NCI-H524 (cell line): ENCODE data around the gene ADAM11.
"Not testable (repeated sequence)": the region's sequence is repeated elsewhere in the genome, so short reads cannot be mapped to it uniquely, and the experiment has no call there.

Experiments used
- DNase-seq, 2 experiments: peaks; one replicate each; lab custom pipeline; 2025; lab: John Stamatoyannopoulos, UW

The ADAM11 gene

DNA sequence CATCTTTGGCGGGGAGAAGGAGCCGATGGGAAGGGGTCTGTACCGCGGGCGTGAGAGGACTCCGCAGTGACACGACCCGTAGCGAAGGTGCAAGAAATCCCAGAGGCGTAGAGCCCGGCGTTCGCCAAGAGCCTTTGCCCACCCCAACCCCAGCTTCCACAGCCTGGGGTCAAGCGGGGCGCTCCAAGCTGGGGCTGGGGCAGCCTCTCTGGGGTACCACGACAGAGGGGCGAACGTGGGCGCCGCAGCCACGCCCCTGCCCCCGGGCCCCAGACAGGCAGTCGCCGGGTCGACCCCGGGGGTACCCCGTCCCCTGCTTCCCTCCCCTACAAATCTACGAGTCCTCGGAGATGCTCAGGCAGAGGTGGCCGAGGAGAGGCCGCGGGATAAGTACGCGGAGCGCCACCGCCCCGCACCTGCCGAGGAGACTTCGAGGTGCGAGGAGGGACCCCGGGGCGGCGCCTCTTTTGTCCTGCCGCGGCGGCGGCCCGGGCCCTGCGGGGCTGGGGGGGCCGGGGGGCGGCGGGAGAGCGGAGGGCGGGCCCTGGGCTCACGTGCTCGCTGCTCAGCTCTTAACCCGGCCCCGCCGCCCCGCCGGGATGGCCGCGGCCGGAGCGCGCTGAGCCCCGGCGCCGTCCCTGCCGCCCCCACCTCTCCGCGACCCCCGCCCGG lies at the start of gene ADAM11:
Gene ADAM11, plus strand, starts transcription at position 575 of the 672 bp plus-strand sequence. CDS start 212 bp downstream, outside the sequence.
- peak; percentile 14 to 35 for DNase-seq

DNA sequence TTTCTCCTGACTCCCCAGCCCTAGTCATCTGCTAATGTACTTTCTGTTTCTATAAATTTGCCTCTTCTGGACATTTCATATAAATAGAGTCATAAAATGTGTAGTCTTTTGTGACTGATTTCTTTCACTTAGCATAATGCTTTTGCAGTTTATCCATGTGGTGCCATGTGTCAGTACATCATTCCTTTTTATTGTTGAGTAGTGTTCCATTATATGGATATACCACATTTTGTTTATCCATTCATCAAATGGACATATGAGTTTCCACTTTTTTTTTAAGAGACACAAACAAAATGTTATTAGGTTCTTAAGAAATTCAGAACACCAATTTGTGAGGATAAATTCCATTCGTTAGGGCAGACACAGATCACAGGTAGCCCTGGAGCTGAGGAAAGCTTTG lies 39.3 kb upstream of the ADAM11 start:
- DNase-seq, result no peak

DNA sequence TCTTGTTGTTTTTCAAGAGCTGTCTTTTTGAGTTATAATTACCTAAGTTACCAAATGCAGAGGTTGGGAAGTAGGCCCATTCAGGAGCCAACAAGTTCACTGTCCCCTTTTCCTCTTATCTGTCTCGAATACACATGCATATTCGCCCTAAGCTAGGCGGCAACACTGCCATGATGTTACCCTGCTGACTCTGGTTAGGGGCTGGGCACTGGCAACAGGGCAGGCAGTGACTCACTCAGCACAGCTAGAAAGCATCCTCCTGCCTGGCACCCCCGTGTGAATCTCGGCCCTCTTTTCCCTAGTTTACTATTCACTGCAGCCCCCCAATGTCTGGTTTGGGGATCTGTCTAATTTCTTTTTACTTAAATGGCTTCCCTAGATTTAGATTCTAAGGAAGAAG lies 36.5 kb upstream of the ADAM11 start:
- no peak for DNase-seq

GRCh38 chr17:44726121-44726520 lies 32.7 kb upstream of the ADAM11 start:
- not testable (repeated sequence) for DNase-seq

GRCh38 chr17:44733753-44734152 lies 25.0 kb upstream of the ADAM11 start:
- peak; percentile 14 to 62 for DNase-seq

DNA sequence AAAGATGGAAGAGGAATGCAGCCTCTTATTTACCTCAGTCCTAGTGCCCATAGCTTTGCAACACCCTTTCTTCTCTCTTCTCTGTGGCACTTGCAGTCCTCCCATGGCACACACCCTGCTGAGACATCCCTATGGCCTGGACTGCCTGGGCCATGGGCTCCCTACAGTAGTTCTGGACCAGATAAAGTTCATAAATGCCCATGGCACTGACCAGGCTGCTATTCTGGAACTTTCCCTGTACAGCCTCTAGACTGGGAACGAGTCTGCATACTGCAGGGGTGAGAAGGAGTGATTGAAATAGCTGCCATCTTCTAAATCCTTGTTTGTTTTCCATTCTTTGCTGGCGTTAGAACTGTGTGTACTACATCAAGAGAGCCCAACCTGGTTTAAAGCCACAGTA lies 24.5 kb upstream of the ADAM11 start:
- no peak for DNase-seq

DNA sequence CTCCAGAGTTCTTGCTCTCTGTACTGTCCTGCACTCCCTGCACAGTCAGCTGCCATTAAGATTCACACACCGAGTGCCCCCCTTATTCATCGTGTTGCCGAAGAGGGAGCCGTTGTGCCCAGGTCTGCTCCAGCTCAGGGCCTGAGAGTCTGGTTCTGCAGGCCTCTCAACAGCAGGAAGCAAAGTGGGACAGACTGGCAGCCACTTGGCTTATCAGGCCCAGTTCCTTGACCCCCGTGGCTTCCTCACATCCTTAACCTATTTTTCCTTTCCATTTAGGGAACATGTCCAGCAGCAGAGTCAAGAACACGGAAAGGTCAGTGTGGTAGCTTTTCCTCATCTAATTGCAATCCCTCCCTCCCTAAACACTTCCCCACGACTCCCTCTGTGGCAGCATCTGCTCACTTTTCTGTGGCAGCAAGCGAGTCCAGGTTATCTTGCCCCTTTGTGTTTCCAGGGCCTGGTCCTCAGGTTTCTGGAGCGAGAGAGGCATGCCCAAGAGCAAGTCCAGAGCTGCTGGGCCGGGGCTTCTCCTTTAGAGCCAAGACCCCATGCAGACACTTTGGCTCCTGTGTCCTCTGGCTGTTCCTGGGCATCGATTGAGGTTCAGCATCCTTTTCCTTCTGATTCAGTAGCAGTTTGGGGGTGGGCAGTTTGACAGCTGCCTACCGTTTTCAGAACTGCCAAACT lies 22.1 kb upstream of the ADAM11 start:
- DNase-seq, result no peak

- no peak for DNase-seq
Observed at GRCh38 chr17:44738214-44738906, 20.4 kb upstream of the ADAM11 start.

DNA sequence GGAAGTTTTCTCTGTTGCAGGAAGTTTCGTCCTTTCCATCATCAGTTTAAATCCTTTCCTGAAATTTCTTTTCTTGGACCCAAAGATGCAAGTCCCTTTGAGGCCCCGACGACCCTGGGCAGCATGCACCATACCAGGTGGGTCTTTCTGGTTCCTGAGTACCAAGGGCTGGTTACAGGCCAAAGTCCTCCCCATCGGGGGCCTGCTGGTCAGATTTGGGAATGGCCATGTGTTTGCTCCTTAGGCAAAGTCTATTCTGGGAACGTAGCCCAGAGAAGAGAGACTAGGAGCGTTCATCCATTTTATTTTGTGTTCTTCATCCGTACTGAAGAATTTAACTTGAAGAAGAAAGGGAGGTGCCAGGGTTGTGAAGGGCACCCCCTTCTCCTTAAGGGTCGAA lies 17.5 kb upstream of the ADAM11 start:
- no peak for DNase-seq

DNA sequence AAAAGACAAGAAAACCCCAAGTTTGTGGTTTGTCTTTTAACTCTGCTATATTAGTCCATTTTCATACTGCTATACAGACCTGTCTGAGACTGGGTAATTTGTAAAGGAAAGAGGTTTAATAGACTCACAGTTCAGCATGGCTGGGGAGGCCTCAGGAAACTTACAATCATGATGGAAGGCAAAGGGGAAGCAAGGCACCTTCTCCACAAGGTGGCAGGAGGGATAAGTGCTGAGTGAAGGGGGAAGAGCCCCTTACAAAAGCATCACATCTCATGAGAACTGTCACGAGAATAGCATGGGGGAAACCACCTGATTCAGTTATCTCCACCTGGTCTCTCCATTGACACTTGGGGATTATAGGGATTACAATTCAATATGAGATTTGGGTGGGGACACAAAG lies 13.5 kb upstream of the ADAM11 start:
- DNase-seq, result peak; percentile 21 to 47

- not testable (repeated sequence) for DNase-seq
Observed at GRCh38 chr17:44745738-44746137, 13.1 kb upstream of the ADAM11 start.

DNA sequence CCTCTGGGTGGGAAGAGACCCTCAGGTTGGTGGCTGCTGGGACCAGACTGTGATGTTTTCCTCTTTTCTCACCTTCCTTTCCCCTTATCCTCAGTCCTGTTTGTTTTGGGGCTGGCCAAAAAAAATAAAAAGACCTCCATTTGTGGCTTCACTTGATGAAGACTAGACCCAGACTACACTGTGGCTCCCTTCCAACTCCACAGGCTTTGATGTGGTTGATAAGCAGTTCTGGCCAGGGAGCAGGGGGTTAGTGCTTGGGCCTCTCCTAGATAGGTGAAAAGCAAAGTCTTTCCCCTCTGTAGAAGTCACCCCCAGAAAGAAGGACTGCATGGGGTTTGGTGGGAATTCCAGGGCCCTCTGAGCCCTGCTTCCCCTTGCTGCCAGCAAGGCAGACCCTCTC lies 11.2 kb upstream of the ADAM11 start:
- no peak for DNase-seq

DNA sequence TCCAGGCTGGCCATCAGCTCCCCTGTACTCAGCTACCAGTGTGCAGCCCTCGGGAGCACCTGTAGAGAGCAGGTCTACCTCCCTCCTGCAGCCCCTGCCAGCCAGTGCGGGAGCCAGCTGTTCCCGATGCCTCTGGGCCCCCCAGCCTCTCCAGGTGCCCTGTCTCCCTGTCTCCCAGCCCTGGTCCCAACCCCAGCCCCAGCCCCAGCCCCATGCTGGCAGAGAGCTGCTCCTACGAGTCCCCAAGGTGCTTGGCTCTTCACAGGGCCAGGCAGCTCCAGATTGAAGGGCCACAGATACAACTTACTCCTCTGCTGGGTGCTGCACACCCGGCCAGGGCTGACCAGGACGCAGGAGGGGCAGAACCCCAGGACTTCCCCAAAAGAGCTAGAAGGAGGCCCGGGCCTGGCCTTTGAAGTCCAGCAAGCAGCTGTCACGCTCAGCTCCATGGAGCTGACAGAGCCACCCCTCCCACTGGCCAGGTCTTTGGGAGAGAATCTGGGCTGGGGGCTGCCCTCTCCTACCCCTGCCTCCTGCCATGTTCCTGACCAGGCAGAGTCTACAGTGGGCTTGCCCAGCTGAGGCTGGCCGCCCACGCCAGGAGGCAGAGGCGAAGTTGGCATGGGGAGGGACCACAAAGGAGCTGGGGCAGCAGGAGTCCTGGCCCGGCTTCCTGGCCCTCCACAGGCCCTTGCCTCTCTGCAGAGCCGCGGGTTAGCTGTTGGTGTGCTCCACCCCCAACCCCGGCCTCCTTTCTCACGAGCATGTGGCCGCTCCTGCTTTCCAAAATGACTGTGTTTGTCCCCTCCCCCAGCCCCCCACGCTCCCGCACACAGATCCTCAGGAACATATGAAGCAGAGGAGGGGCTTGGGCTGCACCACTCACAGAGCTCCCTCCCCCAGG lies 9.5 kb upstream of the ADAM11 start:
- DNase-seq, result no peak

- no peak for DNase-seq
Observed at GRCh38 chr17:44749980-44750318, 8.8 kb upstream of the ADAM11 start.

GRCh38 chr17:44751331-44751730 lies 7.5 kb upstream of the ADAM11 start:
- DNase-seq, result no peak

- no peak for DNase-seq
Observed at GRCh38 chr17:44751806-44752205, 7.0 kb upstream of the ADAM11 start.

DNA sequence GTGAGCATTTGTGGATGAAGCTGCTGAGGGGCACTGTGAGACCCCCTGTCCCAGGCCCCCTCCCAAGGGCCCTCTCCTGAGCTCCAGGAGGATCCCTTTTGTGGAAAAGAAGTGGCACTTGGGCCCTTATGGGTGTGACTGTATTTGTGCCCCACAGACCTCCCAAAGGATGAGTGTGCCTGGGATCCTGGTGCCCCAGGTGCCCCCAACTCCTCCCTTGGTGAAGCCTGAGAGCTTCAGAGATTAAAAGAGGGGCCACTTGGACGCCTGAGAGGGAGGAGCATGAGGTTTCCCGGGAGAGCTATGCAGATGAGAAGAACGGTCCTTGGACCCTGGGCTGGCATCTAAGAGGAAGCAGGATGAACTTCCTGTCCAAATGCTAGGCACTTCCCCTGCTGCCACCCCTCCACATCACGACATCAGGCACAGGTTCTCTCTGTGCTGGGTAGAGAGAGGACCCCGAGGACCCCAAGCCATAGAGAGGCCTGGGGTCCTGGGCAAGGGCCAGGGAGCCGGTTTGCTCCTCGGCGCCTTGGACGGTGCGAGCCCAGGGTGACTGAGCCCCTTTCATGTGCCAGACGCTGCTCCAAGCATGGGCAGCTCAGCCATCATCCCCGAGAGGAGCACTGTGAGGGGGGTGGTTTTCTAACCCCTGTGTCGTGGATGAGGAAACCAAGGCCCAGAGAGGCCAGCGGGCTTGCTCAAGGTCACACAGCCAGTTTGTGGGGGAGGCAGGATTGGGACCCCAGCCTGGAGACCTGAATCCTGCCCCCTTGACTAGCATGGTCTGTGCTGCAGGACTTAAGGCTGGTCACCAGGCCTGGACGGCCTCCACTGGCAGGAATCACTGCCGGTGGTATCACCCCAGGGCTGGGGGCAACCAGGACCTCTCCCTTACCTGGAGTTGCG lies 5.6 kb upstream of the ADAM11 start:
- no peak for DNase-seq

DNA sequence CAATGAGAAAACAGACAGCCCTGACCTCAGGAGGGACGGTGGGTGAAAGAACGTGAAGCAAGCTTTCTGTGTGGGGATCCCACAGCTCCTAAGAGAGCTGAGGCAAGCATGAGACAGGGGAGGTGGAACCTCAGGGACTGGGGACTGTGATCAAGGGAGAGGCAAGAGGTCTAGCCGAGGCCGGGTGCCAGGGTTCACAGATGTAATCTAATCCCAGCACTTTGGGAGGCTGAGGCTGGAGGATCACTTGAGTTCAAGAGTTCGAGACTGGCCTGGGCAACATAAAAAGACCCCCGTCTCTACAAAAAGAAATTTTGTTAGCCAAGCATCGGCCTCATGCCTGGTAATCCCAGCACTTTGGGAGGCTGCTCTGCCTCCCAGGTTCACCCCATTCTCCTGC lies 4.5 kb upstream of the ADAM11 start:
- no peak for DNase-seq

- DNase-seq, result not testable (repeated sequence)
Observed at GRCh38 chr17:44755180-44755579, 3.6 kb upstream of the ADAM11 start.

GRCh38 chr17:44757045-44757917 lies 1.5 kb upstream of the ADAM11 start:
- peak in 1 of 2 experiments; percentile 32 for DNase-seq
